H1 (cell line): ENCODE measurements around the gene SH3D19. TPM values are rescaled to one million over a fixed set of nuclear protein-coding genes. Genes with fewer than 3 reads are reported as not detected.

ENCODE experiments used
- CTCF ChIA-PET: fragments of 300-600 bp; sonication (Branson Sonifier 250); formaldehyde crosslinking; loops from one replicate; lab custom pipeline; 2021; ENCODE audit not compliant: partially characterized antibody; lab: Charles Lee
- POLR2A ChIA-PET: fragments of 300-600 bp; sonication (Branson Sonifier 250); formaldehyde crosslinking; loops from one replicate; lab custom pipeline; 2021; ENCODE audit warnings: inconsistent platforms; ENCODE audit not compliant: partially characterized antibody; lab: Charles Lee
- DNase-seq, 2 experiments: peaks; one replicate each; pipeline versions ENCODE4 v3.0.0 to v3.0.0-alpha.2; 2010 to 2022; ENCODE audit warnings: low spot score in 2 of 2, low read depth in 1 of 2, mixed read lengths in 1 of 2
- FAIRE-seq: peaks from 2 replicates; lab custom pipeline; 2011; peaks lifted over from hg19 to GRCh38; lab: Jason Lieb, UNC
- H2AFZ ChIP-seq: 2 replicates; pipeline ENCODE4 v1.8.1; 2012; ENCODE audit warnings: low read length, inconsistent platforms
- H2AK5ac ChIP-seq: 2 replicates; pipeline ENCODE4 v1.6.1; 2013; ENCODE audit warnings: low read depth, low read length
- H2BK120ac ChIP-seq: replicated peaks from 2 replicates; pipeline ENCODE3; 2013; ENCODE audit warnings: low read depth, low read length, inconsistent platforms
- H2BK12ac ChIP-seq: 2 replicates; pipeline ENCODE4 v1.6.1; 2013; ENCODE audit warnings: low read depth, low read length
- H2BK15ac ChIP-seq: 2 replicates; pipeline ENCODE4 v1.6.1; 2013; ENCODE audit warnings: low read length
- H2BK20ac ChIP-seq: 2 replicates; pipeline ENCODE4 v1.6.1; 2013; ENCODE audit warnings: low read length
- H2BK5ac ChIP-seq: 2 replicates; pipeline ENCODE4 v1.6.1; 2013; ENCODE audit warnings: low read depth, low read length
- H3K14ac ChIP-seq: 2 replicates; pipeline ENCODE4 v1.6.1; 2013; ENCODE audit warnings: inconsistent platforms; ENCODE audit not compliant: insufficient read length
- H3K18ac ChIP-seq: 2 replicates; pipeline ENCODE4 v1.6.1; 2013; ENCODE audit warnings: low read length; ENCODE audit errors: extremely low read depth
- H3K23ac ChIP-seq: 2 replicates; pipeline ENCODE4 v1.6.1; 2013; ENCODE audit warnings: inconsistent platforms; ENCODE audit not compliant: insufficient read length
- H3K23me2 ChIP-seq: 2 replicates; pipeline ENCODE4 v1.6.1; 2013; ENCODE audit warnings: low read depth, low read length
- H3K27ac ChIP-seq: 2 replicates; pipeline ENCODE4 v1.6.1; 2011; ENCODE audit warnings: low read depth, low read length, inconsistent platforms
- H3K27me3 ChIP-seq, 4 experiments: replicated peaks in 1 of 4; 1 replicate in 1 of 4; 2 replicates in 3 of 4; pipeline versions ENCODE4 v1.6.1 to v1.8.1; 2011 to 2013; ENCODE audit warnings: low read length in 3 of 4, mild to moderate bottlenecking in 3 of 4, inconsistent platforms in 2 of 4, mixed read lengths in 2 of 4, moderate library complexity in 1 of 4; ENCODE audit not compliant: control insufficient read depth in 3 of 4, insufficient read depth in 3 of 4; ENCODE audit errors: extremely low read depth in 1 of 4
- H3K36me3 ChIP-seq, 4 experiments: 2 replicates each; pipeline versions ENCODE4 v1.6.1 to v1.8.1; 2011 to 2013; ENCODE audit warnings: mild to moderate bottlenecking in 4 of 4, low read length in 3 of 4, moderate library complexity in 2 of 4, control low read depth in 1 of 4, inconsistent platforms in 1 of 4; ENCODE audit not compliant: insufficient read depth in 4 of 4, control insufficient read depth in 2 of 4
- H3K4ac ChIP-seq: replicated peaks from 2 replicates; pipeline ENCODE3; 2013; ENCODE audit warnings: low read length, low read depth, mixed read lengths, inconsistent platforms; ENCODE audit not compliant: insufficient read length
- H3K4me1 ChIP-seq, 4 experiments: replicated peaks in 1 of 4; 1 replicate in 1 of 4; 2 replicates in 3 of 4; pipeline versions ENCODE4 v1.6.1 to v1.8.1; 2011 to 2013; ENCODE audit warnings: low read length in 3 of 4, inconsistent platforms in 2 of 4, mixed read lengths in 1 of 4; ENCODE audit not compliant: insufficient read depth in 4 of 4, control insufficient read depth in 3 of 4
- H3K4me2 ChIP-seq, 2 experiments: 2 replicates each; pipeline versions ENCODE4 v1.6.1 to v1.8.1; 2011 to 2013; ENCODE audit warnings: low read depth in 2 of 2, low read length in 2 of 2, control low read depth in 1 of 2, inconsistent platforms in 1 of 2, mild to moderate bottlenecking in 1 of 2; ENCODE audit not compliant: insufficient read depth in 1 of 2
- H3K4me3 ChIP-seq, 4 experiments: fragments of 200-600, 300-600 bp in 1 of 4; sonication (generic), shearing (Covaris generic), sonication (Bioruptor Twin) in 1 of 4; 2 replicates each; pipeline versions ENCODE4 v1.5.1 to v1.8.1; 2011 to 2016; ENCODE audit warnings: low read length in 4 of 4, low read depth in 3 of 4, control low read depth in 2 of 4, inconsistent platforms in 2 of 4, mild to moderate bottlenecking in 2 of 4, mixed read lengths in 1 of 4, moderate library complexity in 1 of 4; ENCODE audit not compliant: insufficient read depth in 2 of 4; ENCODE audit errors: extremely low read depth in 1 of 4
- H3K56ac ChIP-seq: replicated peaks from 2 replicates; pipeline ENCODE3; 2013; ENCODE audit warnings: low read depth, mild to moderate bottlenecking, mixed read lengths, low read length, inconsistent platforms; ENCODE audit not compliant: insufficient read length
- H3K79me1 ChIP-seq: 2 replicates; pipeline ENCODE4 v1.6.1; 2013; ENCODE audit warnings: low read depth, low read length, control low read depth
- H3K79me2 ChIP-seq, 2 experiments: 2 replicates each; pipeline versions ENCODE4 v1.6.1 to v1.8.1; 2012 to 2013; ENCODE audit warnings: low read length in 2 of 2, mild to moderate bottlenecking in 2 of 2, inconsistent platforms in 1 of 2; ENCODE audit not compliant: insufficient read depth in 2 of 2, control insufficient read depth in 1 of 2
- H3K9ac ChIP-seq, 4 experiments: replicated peaks in 1 of 4; 1 replicate in 1 of 4; 2 replicates in 3 of 4; pipeline versions ENCODE4 v1.6.1 to v1.8.1; 2011 to 2013; ENCODE audit warnings: low read depth in 3 of 4, low read length in 3 of 4, control low read depth in 2 of 4, mild to moderate bottlenecking in 2 of 4, moderate library complexity in 2 of 4, inconsistent platforms in 1 of 4; ENCODE audit errors: extremely low read depth in 1 of 4
- H3K9me3 ChIP-seq, 2 experiments: 2 replicates each; pipeline versions ENCODE4 v1.6.1 to v1.8.1; 2012 to 2013; ENCODE audit warnings: mild to moderate bottlenecking in 2 of 2, moderate library complexity in 2 of 2, control low read depth in 1 of 2, inconsistent platforms in 1 of 2, low read depth in 1 of 2, low read length in 1 of 2, mixed read lengths in 1 of 2; ENCODE audit not compliant: insufficient read depth in 2 of 2
- H4K20me1 ChIP-seq, 2 experiments: replicated peaks in 1 of 2; 2 replicates each; pipeline versions ENCODE3 to v1.8.1; 2011 to 2013; ENCODE audit warnings: inconsistent platforms in 2 of 2, low read length in 2 of 2, mild to moderate bottlenecking in 1 of 2; ENCODE audit not compliant: insufficient read depth in 2 of 2, control insufficient read depth in 1 of 2
- H4K5ac ChIP-seq: 2 replicates; pipeline ENCODE4 v1.6.1; 2013; ENCODE audit warnings: low read length, low read depth, mixed read lengths, inconsistent platforms; ENCODE audit not compliant: insufficient read length
- H4K8ac ChIP-seq: 2 replicates; pipeline ENCODE4 v1.8.0; 2013; ENCODE audit warnings: mild to moderate bottlenecking, moderate library complexity, low read length, inconsistent platforms; ENCODE audit not compliant: insufficient read depth; ENCODE audit errors: extremely low read depth
- H4K91ac ChIP-seq: replicated peaks from 2 replicates; pipeline ENCODE3; 2013; ENCODE audit warnings: low read length, mixed read lengths, inconsistent platforms; ENCODE audit not compliant: insufficient read length
- CREB1 ChIP-seq: IDR thresholded peaks from 2 replicates; pipeline ENCODE4 v1.6.1; 2012; ENCODE audit warnings: inconsistent platforms
- KDM1A ChIP-seq: fragments of 200-600, 300-600 bp; sonication (generic); IDR thresholded peaks from 2 replicates; pipeline ENCODE4 v1.7.1; 2016; ENCODE audit warnings: mild to moderate bottlenecking, low read length, borderline replicate concordance
- WGBS, 2 experiments: shearing (Covaris generic) in 1 of 2; methylation state at CpG; one replicate each; pipeline versions ENCODE4 v1.1.6 to v1.1.7; 2013 to 2015; ENCODE audit warnings: low lambda C conversion rate in 2 of 2, mixed read lengths in 2 of 2, inconsistent platforms in 1 of 2, low coverage in 1 of 2, missing lambda C conversion rate in 1 of 2; ENCODE audit not compliant: insufficient replicate concordance in 2 of 2, insufficient coverage in 1 of 2, insufficient read length in 1 of 2; ENCODE audit errors: extremely low coverage in 1 of 2, missing lambda C conversion rate in 1 of 2; 5-methylcytosine and 5-hydroxymethylcytosine counted together
- polyA plus RNA-seq, 7 experiments: library from polyadenylated mRNA; depleted of rRNA in 3 of 7; stranded (reverse) in 5 of 7; unstranded in 2 of 7; fragments of >200 nt in 5 of 7; fragments of 200-250 nt in 2 of 7; gene quantifications; 1 replicate in 5 of 7; 2 replicates in 1 of 7; 4 replicates in 1 of 7; pipeline versions ENCODE4 v1.2.1 to v1.2.3, GENCODE V29; 2011 to 2013; ENCODE audit warnings: missing spikeins in 2 of 7, mixed read lengths in 2 of 7
- total RNA-seq: library from RNA; stranded (reverse); fragmentation: NEBNext Ultra II Directional; extraction: Animal tissue kit (Norgen Biotek cat#: 25700); gene quantifications from 2 replicates; pipeline ENCODE4 v1.2.1, GENCODE V29; 2021

The SH3D19 gene
- total and polyA plus RNA-seq, 2 of the 8 experiments (the other 6 are each of a cell fraction or from before 2014, with no cell fraction given) = 11.7 to 51.3 TPM

- H3K4ac ChIP-seq = no peak overlapping the region
- no peak overlapping the region for H3K4me2 ChIP-seq
- H2BK120ac ChIP-seq = no peak overlapping the region
- H3K14ac ChIP-seq = no peak overlapping the region
- no peak overlapping the region for H2AFZ ChIP-seq
- peaks cover 5 to 93% of the 10 kb centered on the region in 2 experiments; a peak in 3 of 4 replicates for H3K79me2 ChIP-seq
- peaks cover 0 to 3% of the 10 kb centered on the region in 2 experiments for H4K20me1 ChIP-seq
- H3K79me1 ChIP-seq = peaks cover 4% of the 10 kb centered on the region; the same call in 1 of the 2 replicates
- H4K8ac ChIP-seq = no peak overlapping the region
- H2BK12ac ChIP-seq = no peak overlapping the region
- H3K23ac ChIP-seq = no peak overlapping the region
- H4K91ac ChIP-seq = no peak overlapping the region
- 0 out of 2 replicates have a peak, but pooled peaks cover 3% of the 10 kb centered on the region for H3K23me2 ChIP-seq
- H3K4me1 ChIP-seq = peaks cover 0 to 11% (median 4%) of the 10 kb centered on the region in 4 experiments; a peak in 4 of 7 replicates
- WGBS, 2 experiments = 88% methylated on average over 1 of the region's 1 CpG; no CpG with 5 or more reads in 1 of the 2 experiments
- no peak for DNase-seq
- H2BK15ac ChIP-seq = no peak overlapping the region
- POLR2A ChIA-PET = interaction anchor here (1.2 to 1.3 kb wide), 2 partner anchors 15 to 89 kb away, joined by 4 read pairs; partner anchors contain the start of gene FHIP1A
- no peak overlapping the region for H3K9ac ChIP-seq
- no peak overlapping the region for H3K27ac ChIP-seq
- H4K5ac ChIP-seq = no peak overlapping the region
- FAIRE-seq = no peak
- no peaks in the 10 kb centered on the region for H3K27me3 ChIP-seq
- H2BK20ac ChIP-seq = no peak overlapping the region
- H2BK5ac ChIP-seq = no peak overlapping the region
- no peaks in the 10 kb centered on the region for H3K9me3 ChIP-seq
- no peak overlapping the region for H2AK5ac ChIP-seq
- CTCF ChIA-PET = interaction anchor here (1.0 to 1.7 kb wide), 2 partner anchors 37 to 44 kb away, joined by 3 to 4 read pairs; no protein-coding TSS in a partner anchor
- H3K56ac ChIP-seq = no peak overlapping the region
- H3K18ac ChIP-seq = no peak overlapping the region
- TF ChIP-seq KDM1A (peak; percentile 60; the same call in 1 of the 2 replicates), CREB1 (no peak)
- TF ChIP-seq, all 59 proteins: peak for 1
- no peak overlapping the region for H3K4me3 ChIP-seq
- H3K36me3 ChIP-seq = no peaks in the 10 kb centered on the region; a peak in 1 of 8 replicates
Observed at GRCh38 chr4:151319490-151319889, 5.9 kb downstream of the SH3D19 start.
